Measurements from ENCODE around the gene AFAP1L2.

AFAP1L2 gene, protein sequence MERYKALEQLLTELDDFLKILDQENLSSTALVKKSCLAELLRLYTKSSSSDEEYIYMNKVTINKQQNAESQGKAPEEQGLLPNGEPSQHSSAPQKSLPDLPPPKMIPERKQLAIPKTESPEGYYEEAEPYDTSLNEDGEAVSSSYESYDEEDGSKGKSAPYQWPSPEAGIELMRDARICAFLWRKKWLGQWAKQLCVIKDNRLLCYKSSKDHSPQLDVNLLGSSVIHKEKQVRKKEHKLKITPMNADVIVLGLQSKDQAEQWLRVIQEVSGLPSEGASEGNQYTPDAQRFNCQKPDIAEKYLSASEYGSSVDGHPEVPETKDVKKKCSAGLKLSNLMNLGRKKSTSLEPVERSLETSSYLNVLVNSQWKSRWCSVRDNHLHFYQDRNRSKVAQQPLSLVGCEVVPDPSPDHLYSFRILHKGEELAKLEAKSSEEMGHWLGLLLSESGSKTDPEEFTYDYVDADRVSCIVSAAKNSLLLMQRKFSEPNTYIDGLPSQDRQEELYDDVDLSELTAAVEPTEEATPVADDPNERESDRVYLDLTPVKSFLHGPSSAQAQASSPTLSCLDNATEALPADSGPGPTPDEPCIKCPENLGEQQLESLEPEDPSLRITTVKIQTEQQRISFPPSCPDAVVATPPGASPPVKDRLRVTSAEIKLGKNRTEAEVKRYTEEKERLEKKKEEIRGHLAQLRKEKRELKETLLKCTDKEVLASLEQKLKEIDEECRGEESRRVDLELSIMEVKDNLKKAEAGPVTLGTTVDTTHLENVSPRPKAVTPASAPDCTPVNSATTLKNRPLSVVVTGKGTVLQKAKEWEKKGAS

DNA sequence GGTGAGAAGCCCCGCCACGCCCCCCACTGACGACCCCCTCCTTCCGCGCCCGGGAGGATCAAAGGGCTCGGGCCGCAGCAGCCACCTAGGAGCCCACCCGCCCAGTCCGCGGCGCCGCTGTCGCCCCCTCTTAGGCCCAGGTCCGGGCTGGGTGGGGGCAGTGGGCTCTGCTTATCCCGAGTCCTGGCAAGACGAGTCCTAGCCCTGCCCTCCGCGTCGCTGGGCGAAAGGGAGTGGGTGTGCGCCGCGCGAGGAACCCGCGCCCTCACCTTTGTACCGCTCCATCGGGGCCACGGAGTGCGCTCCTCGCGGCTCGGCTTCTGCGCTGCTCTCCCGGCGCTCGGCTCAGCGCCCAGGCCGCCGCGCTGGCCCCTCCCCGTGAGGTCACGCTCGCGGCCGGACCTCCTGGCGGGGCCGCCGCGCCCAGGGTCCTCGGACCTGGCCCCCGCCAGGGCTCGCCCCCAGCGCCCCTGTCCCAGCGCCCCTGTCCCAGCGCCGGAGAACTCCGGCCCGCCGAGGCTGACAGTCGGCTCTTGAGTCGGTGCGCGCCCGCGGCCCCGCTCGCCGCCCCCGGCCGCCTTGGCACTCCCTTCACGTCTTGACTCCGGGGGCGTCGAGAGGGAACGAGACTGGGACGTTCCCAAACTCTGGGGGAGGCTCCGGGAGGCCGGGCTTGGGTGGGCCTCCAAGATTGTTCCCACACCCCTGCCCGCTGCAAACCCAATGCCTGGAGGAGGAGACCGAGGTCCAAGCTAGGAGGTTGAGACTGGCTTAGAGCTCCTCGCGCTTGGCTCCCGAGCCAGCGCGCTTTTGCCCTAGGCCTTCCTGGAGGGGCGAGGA, at the start of gene AFAP1L2:
TSS of gene AFAP1L2 (minus strand) at position 332 of the 840 bp plus-strand sequence. CDS start at position 285, 47 bp downstream.
- DNase-seq (ENCODE audit: low spot score) = peak; percentile 66

DNA sequence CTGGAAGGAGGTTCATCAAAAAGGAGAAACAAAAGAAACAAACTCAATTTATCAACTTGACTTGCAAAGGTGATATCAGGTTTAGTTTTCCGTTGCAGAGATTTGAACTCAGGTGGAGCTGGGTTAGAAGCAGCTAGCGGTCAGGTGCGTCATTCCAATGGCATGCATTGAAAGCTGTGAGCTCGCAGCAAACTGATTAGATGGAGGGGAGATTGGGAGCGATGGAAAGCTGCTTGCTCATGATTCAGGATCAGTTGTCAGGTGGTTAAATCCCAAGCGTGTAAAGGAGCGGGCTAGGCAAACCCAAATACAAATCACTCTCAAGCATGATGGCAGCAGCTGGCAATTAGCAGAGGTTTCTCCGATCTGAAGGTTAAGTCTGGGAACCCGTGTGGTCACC, 49.3 kb upstream of the AFAP1L2 start:
- no peak for DNase-seq (ENCODE audit: low spot score)

DNA sequence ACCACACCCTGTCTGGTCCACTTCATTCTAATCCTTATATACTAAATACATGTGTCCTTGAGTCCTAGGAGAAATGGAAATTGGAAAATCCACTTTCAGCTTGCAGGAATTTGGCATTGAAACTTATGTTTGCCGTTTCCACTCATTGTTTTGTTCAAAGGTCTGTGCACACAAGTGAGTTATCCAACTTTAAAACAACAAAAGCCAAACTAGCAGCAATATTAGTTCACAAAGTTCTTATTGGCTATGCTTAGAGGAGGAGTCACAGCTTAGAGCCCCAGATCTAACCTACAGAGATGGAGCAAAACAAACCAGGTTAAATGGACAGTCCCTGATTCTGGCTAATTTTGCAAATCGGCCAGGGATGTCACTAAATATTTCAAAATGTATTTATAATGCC, 44.6 kb upstream of the AFAP1L2 start:
- DNase-seq (ENCODE audit: low spot score) = no peak

DNA sequence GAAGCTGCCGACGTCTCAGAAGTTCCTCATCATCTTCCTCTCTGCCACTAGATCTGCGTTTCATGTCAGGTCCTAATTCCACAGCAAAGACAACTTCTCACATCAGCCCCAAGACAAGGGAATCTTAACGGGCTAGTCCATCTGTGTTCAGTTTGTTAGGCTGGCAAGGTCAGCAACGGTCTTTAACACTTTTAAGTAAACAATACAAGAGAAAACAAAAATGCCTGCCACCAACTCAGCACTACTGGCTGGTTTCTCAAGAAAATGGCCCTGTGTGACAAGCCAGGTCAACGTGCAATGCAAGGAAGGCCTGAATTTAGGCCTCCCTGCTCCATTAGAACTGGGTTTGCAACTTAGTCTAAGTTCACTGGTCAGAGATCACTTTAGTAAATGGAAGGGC, 41.0 kb upstream of the AFAP1L2 start:
- DNase-seq (ENCODE audit: low spot score) = no peak

DNA sequence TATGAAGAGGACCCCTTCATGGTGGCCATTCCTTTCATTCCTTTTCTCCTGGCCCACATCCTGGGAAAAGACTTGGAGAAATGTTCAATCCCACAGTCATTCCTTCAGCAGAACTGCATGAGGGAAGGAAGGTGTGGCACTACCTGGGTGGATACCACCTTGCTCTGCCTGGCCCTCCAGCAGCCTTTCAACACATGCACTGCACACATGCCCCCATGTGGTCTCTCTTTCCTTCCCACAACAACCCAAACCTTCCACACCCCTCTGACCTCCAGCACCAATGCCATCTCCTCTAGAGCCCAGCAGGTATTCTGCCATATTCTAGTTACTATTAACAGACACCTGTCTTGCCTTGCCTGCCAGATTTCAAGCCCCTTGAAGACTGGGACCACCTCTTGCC, 40.5 kb upstream of the AFAP1L2 start:
- DNase-seq (ENCODE audit: low spot score) = no peak

DNA sequence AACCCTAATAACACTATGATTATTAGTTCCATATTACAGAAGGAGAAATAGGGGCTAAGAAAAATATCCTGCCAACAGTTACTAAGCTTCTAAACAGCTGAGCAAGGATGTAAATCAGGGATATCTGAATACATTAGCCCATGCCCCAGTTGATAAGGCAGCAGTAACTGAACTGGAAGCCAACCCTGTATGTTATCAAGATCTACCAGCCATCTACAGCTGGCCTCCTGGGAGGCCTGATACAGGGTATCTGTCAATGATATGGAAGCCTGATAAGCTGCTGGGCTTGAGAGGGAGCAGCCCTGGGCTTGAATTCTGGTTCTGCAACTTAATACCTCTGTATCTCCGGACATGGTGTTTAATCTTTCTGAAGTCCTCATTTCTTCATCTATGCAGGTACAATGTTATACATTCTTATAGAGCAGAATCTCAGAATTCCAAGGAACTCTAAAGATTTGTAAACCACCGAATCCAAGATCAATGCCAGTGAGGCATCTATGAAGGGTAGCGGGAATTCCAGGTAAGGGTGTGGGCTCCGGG, 37.9 kb upstream of the AFAP1L2 start:
- DNase-seq (ENCODE audit: low spot score) = no peak

DNA sequence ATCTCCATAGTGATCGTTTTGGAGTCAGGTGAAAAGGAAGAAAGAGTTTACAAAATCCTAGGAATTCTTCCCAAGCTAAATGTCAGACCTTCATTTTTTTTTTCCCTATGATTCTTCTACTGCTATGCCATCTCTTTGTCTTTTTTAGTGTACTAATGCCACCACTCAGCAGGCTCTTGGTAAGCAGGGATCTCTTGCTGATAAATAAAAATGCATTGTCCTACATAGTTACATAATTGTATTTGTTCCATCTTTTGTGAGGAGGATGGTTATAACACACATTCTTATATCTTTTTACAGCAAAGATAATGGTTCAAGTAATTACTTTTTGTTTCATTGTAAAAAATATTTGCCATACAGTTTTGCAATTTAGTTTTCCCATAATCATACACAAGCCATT, 36.8 kb upstream of the AFAP1L2 start:
- no peak for DNase-seq (ENCODE audit: low spot score)

DNA sequence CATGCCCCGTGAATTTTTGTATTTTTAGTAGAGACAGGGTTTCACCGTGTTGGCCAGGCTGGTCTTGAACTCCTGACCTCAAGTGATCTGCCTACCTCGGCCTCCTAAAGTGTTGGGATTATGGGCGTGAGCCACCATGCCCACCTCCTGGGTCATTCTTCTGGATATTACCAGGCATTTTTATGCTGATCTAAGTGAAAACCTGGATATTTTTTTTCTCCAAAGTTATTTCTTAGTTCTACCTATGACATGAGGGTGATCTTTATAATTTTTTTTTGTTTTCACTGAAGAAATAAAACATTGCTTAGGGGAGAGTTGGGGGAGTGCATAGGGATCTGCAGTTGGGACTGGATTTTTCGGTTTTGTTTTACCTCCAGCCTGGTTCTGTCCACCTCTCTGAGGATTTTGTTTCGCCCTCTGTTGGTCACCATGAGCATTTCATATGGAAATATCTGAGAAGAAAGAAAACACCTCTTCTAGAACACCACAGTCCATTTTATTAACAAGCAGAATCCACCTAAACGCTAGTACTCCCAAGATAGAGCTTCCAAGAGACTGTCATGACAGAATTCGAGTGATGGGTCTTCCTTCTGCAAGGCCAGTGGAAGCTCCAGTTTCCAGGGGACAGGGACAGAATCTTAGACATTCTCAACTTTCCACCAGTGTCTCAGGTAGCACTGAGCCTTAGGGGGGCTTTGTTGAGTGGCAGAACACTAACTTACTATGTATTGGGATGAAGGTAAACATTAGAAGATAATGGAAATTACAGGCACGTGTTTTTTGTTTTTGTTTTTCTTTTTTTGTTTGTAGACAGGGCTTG, 33.4 kb upstream of the AFAP1L2 start:
- DNase-seq (ENCODE audit: low spot score) = no peak

DNA sequence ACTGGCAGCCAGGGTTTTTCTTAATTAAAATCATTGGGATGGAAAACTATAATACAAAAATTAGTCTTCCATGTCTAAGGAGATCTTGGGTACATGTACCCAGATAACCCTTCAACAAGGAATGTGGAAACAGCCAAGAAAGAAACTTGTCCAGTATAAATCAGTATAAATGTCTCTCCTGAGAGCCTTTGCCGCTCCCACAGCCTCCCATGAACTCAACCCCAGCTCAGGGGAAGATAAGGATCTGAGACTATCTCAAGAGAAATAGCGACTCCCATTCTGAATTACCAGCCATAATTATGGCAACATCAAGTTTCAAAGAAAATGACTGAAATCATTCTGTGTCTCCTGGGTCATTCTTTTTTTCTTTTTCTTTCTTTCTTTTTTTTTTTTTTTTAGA, 32.6 kb upstream of the AFAP1L2 start:
- no peak for DNase-seq (ENCODE audit: low spot score)

DNA sequence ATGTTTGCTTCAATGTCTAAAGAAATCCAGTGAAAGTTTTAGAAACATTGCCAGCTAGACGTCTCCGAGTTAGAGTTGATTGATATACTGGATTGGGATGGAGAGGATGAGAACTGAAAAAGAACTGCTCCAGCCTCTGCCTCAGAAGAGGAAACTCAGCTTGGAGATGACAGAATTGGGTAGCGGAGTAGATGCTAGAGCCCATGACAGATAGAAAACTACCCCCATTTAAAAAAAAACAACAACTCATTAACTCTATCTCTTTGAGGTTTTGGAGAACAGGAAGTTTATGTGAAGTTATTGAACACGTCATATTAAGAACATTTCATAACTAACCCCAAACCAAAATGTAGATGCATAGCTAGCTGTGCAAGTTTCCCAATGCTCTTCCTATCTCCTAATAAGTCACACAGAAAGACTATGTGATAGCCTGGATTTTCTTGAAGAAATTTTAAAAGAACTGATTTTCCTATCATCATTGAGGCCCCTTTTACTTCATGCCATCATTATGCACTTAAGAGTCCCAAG, 28.3 kb upstream of the AFAP1L2 start:
- no peak for DNase-seq (ENCODE audit: low spot score)

DNA sequence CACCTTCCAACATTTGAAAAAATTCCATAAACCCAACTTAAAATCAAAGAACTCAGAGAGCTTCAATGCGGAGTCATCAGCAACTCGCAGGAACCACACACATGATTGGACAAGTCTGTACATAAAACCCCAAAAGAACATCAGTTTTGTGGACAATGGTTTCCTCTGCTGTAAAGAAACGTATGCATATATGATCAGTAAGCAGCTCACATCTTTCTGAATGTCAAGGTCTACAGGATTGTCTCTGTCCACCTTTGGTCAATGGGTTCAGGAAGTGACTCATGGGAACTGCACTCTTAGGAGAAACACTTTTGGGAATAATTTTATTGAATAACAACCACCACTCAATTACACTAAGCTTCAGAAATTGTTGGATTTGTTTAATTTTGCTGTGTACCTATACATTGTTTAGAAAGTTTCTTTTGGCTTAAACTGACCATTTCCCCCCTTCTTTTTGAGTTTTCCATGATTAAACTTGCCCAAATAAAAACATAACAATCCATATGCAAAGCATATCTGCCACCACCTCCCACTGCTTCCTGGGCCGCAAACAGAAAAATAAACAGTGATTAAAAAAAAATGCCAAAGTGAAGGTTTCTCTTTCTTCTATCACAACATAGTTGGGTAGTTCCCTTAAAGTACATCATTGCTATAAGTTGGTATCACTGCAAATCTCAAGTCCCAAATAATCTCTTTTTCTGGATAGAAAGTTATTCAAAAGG, 27.3 kb upstream of the AFAP1L2 start:
- no peak for DNase-seq (ENCODE audit: low spot score)

DNA sequence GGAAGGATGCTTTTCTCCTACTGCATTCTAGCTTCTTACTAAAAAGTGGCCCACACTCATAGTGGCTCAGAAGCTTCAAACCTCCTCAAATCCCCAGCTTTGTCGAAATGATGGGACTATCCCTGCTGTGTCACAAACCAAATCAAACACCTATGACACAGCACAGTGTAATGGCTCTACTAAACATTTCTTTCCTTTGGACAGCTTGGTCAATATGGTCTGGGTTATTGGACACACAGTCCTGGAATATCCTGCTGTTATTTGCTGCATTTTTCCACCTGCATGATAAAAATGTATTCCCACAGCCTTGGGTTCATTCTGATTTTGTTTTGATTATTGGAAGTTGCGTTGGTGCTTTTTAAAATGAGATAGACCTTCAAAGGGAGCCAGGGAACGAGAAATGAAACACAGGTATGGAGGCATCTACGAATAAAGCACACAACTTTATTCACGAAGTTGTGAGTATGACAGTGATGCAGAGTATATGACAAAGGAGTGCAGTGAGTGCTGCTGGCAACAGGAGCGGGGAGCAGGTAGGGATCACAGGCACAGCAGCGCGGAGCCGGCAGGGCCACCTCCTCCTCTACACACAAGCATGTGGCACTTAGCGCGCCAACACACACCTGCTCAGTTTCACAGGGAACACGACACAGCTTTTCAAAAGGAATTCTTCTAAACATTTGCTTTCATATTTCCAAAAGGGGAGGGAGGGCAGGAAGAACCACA, 26.5 kb upstream of the AFAP1L2 start:
- DNase-seq (ENCODE audit: low spot score) = no peak

DNA sequence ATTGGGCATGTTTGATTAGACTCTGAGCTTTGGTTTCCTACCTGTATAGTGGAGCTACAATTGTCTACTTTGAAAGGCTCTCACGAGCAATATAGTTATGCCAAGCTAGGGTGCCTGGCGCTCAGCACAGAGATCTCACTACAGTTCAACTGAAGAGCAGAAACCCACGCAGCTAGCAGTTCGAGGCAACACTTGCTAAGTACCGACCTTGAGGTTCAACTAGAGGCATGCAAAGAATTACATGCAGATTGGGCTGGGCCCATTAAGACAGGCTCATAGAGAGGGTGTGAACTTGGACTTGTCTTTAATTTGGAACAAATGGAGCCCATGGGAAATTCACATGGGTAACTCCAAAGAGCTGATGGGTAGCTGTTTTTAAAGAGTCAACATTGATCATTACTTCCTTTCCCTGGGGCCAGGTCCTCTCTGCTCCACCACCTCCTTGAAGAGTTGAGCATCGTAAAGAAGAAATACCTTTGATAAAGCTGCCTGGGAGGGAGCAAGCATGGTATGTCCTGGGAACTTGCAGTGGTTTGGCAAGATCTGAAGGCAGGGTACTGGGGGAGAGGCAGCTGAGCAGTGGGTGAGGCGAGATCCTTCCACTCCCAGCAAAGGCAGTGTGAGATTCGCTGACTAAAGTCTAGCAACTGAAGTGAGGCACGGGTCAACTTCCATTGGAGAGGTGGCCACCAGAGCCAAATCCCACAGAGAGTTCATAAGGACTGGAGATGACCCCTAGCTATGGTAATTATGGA, 25.5 kb upstream of the AFAP1L2 start:
- no peak for DNase-seq (ENCODE audit: low spot score)

DNA sequence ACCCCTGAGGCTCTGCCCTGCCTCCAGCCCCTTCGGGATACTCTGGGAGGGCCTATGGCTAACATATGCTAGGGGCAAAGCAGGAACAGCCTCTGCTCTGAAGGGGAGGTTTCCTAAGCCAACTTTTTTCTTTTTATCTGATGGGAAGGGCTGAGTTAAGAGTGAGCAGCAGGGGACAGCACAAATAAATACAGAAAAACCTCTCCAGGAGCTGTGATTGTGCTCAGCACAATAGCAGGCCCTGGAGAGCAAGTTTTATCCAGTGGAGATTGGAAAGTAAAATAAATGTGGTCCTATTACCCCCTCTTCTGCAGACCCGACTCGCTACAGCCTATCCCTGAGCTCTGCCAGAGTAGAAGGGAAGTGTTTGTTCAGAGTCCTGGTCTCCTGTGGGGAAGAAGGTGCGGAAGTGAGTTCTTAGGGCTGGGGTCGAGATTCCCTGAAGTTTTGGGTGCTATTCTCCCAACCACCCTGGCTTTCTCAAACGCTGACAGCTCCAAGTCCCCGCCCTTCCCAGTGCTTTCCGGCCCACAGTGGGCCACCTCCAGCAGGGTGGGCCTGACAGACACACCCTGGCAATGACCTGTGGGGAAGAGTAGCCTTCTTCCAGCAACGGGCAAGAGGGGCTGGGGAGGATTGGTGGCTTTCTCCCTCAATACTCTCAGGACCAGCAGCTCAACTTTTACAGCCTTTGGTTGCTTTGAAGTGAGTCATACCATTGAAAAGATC, 23.0 kb upstream of the AFAP1L2 start:
- no peak for DNase-seq (ENCODE audit: low spot score)

DNA sequence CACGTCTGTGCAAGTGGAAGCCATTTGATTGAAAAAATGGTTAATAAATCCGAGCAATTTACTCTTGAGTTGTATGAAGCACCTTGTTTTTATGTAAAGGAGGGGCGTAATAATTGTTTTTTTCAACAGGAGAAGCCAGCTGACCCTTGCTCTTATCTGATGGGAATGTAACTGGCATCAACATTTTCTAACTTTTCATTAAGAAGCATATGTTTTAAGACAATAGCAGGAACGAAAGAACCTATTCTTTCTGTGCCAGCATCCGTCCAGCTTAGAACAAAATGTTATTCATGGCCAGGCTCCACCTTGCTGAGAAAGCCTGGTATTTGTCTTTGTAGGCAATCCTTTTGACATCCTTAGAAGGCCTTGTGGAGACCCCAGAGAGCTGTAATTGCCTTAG, 22.2 kb upstream of the AFAP1L2 start:
- no peak for DNase-seq (ENCODE audit: low spot score)

DNA sequence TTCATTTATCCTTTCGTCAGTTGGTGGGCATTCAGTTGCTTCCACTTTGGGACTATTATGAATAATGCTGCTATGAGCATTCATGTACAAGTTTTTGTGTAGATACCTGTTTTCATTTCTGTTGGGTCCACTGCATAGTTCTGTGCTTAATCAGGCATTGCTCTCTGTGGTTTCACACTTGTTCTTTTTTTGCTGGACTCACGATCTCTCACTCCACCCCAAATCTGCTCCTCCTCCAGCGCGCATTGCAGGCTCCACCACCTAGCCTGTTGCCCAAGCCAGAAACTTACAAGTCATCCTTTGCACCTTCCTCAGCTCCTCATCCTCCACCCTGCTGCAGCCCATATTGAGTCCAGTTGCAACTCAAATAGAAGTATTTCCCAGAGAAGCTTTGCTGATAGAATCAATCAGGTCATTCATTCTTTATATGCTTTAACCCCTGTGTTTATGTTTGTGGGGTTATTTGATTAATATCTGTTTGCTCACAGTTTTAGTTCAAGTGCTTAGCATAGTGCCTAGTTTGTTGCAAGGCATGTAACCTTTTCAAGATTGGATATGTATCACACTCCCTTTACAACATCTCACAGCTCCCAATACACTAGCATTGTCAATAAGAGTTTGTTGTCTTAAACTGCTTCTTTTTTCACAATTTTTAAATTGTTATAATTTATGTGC, 16.6 kb upstream of the AFAP1L2 start:
- DNase-seq (ENCODE audit: low spot score) = no peak

DNA sequence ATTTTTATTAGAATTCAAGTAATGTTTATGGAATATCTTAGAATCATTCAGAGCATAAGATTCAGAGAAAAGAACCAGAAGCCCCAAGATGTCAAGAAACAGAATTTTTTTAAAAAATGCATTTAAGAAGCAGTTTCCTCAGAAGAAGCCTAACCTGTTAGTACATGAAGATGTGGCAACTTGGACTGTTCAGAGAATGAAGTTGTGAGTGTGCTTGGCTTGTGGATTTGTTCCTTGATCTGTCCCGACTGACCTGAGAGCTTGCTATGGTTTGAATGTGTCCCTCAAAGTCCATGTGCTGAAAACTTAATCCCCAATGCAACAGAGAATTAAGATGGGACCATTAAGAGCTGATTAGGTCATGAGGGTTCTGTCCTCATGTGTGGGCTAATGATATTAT, 13.8 kb upstream of the AFAP1L2 start:
- DNase-seq (ENCODE audit: low spot score) = no peak

All from ecto neural progenitor cell (in vitro differentiated cells).